ENCODE results near the gene LRRC10. TPM values are rescaled to one million over a fixed set of nuclear protein-coding genes. Genes with fewer than 3 reads are reported as not detected.

The LRRC10 gene
- total and polyA plus RNA-seq, 10 of the 15 experiments (the other 5 are each of a cell fraction or from before 2014, with no cell fraction given) = not detected

- Histone ChIP-seq H2AFZ (ENCODE audit: control insufficient read depth, low read depth, low read length) (no peak overlapping the region), H3K79me2 (ENCODE audit: control insufficient read depth, insufficient read depth, low read length) (no peaks in the 10 kb centered on the region), H3K4me1 (ENCODE audit: control insufficient read depth, insufficient read depth, low read length) (no peaks in the 10 kb centered on the region), H3K36me3 (ENCODE audit: control insufficient read depth in 2 of 2, insufficient read depth in 2 of 2, low read length in 1 of 2) (no peaks in the 10 kb centered on the region), H3K4me3 (no peak overlapping the region), H3K27me3 (replicated peaks in 1 of 2; ENCODE audit: control insufficient read depth in 2 of 2, insufficient read depth in 2 of 2, low read length in 1 of 2) (peaks cover 0 to 1% of the 10 kb centered on the region in 2 experiments; a peak in 1 of 4 replicates), H3K4me2 (ENCODE audit: control insufficient read depth, insufficient read depth) (no peak overlapping the region), H3K9ac (ENCODE audit: control insufficient read depth, insufficient read depth, low read length) (no peak overlapping the region), H3K9me3 (replicated peaks; ENCODE audit: control insufficient read depth, insufficient read depth, low read length) (no peaks in the 10 kb centered on the region), H4K20me1 (ENCODE audit: control insufficient read depth, insufficient read depth) (no peaks in the 10 kb centered on the region), H3K27ac (ENCODE audit: control insufficient read depth, insufficient read depth) (no peak overlapping the region)
- no peak for ATAC-seq
- in situ Hi-C loops (cut with MboI) = loop anchor here (10.0 kb wide), 1 partner anchor 500 kb away; no protein-coding TSS in a partner anchor
- TF ChIP-seq SKIL (IDR thresholded peaks at IDR 0.05; ENCODE audit: low read depth, poor library complexity, severe bottlenecking) = no peak
- no peak for TF ChIP-seq NFYA (IDR thresholded peaks at IDR 0.05; ENCODE audit: borderline replicate concordance, low read depth, low read length)
- TF ChIP-seq PRDM15 (CRISPR knock-in tag; IDR thresholded peaks at IDR 0.05) = no peak
- TF ChIP-seq EZH2 (IDR thresholded peaks at IDR 0.05; ENCODE audit: borderline replicate concordance, control insufficient read depth, low read depth, low read length) = no peak
- no peak for TF ChIP-seq MXI1 (IDR thresholded peaks at IDR 0.05; ENCODE audit: low read depth, low read length)
- no peak for TF ChIP-seq HDAC6 (IDR thresholded peaks at IDR 0.05; ENCODE audit: unreplicated experiment)
- no peak for TF ChIP-seq YBX1 (IDR thresholded peaks at IDR 0.05)
- no peak for TF ChIP-seq ETV6 (conservative IDR thresholded peaks at IDR 0.05 in 1 of 2, IDR thresholded peaks at IDR 0.05 in 1 of 2; ENCODE audit: borderline replicate concordance in 1 of 2, low read depth in 1 of 2)
- no peak for TF ChIP-seq POLR2AphosphoS2 (IDR thresholded peaks at IDR 0.05; ENCODE audit: low read depth, low read length)
- no peak for TF ChIP-seq PAX8 (IDR thresholded peaks at IDR 0.05)
- TF ChIP-seq SPI1 (IDR thresholded peaks at IDR 0.05; ENCODE audit: borderline replicate concordance, insufficient read depth, low read depth, low read length) = no peak
- no TSS peak for BruUV-seq (replicated peaks)
- SMC1A ChIA-PET (ENCODE audit: uncharacterized antibody, unreplicated experiment) = interaction anchor here (1.3 to 1.5 kb wide), 2 partner anchors 259 to 287 kb away, joined by 4 to 6 read pairs; no protein-coding TSS in a partner anchor
- intact Hi-C loops (cut with micrococcal nuclease; ENCODE audit: unreplicated experiment) = no loop called here
- 48% methylated on average over 2 of the region's 2 CpGs for WGBS (ENCODE audit: insufficient coverage, insufficient replicate concordance, low lambda C conversion rate, missing lambda C conversion rate)
- RAD21 ChIA-PET (ENCODE audit: unreplicated experiment) = no interaction called here
- FAIRE-seq = no peak
- DNase-seq (ENCODE audit: low read depth, low spot score) = no peak
- CTCF ChIA-PET = interaction anchor here (1.1 kb wide), 1 partner anchor 488 kb away, joined by 4 read pairs; no protein-coding TSS in a partner anchor
- POLR2A ChIA-PET = no interaction called here
Observed at GRCh38 chr12:69645031-69645430, 34.3 kb upstream of the LRRC10 start.

All from GM12878 (cell line).